KOPT-K1 (cell line): ENCODE measurements around the gene POU2F1.

Experiments
- H3K27ac ChIP-seq: fragments of 200-600 bp; sonication (generic); 2 replicates; pipeline ENCODE4 v1.5.1; 2016; ENCODE audit warnings: antibody characterized with exemption, mild to moderate bottlenecking, low read depth, low read length; ENCODE audit not compliant: poor library complexity, severe bottlenecking
- H3K36me3 ChIP-seq: fragments of 200-600 bp; sonication (generic); 2 replicates; pipeline ENCODE4 v1.5.1; 2017; ENCODE audit warnings: antibody characterized with exemption, mild to moderate bottlenecking, low read length, moderate library complexity; ENCODE audit not compliant: insufficient read depth
- H3K9me3 ChIP-seq: fragments of 200-600 bp; sonication (generic); 2 replicates; pipeline ENCODE4 v1.5.1; 2017; ENCODE audit warnings: antibody characterized with exemption, low read length, mild to moderate bottlenecking; ENCODE audit not compliant: insufficient read depth, poor library complexity, severe bottlenecking

The POU2F1 gene

GRCh38 chr1:167404908-167405307, 184.2 kb downstream of the POU2F1 start:
- Histone ChIP-seq H3K36me3 (peaks cover 35% of the 10 kb centered on the region), H3K27ac (no peak overlapping the region)

GRCh38 chr1:167408355-167408754, 187.7 kb downstream of the POU2F1 start:
- Histone ChIP-seq H3K27ac (no peak overlapping the region), H3K36me3 (peaks cover 32% of the 10 kb centered on the region), H3K9me3 (no peaks in the 10 kb centered on the region)

More at GRCh38 chr1:167404908-167405307, 184.2 kb downstream of the POU2F1 start:
- no peaks in the 10 kb centered on the region for H3K9me3 ChIP-seq

DNA sequence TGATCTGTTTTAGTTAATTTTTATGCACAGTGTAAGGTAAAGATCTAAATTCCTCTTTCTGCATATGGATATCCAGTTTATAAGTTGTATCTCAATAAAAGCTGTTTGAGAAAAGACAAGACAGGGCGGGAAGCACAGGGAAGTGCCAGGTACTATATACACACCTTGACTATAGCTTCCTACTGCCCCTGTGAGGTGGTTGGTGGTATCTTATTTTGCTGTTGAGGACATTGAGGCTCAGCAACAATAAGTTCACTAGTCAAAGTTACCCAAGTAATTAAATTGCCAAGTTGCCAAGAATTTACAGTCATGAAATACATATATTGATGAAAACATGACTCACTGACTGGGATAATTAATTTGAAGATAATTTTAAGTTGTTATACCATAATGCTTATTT, 188.5 kb downstream of the POU2F1 start:
- no peaks in the 10 kb centered on the region for H3K9me3 ChIP-seq
- peaks cover 35% of the 10 kb centered on the region for H3K36me3 ChIP-seq
- no peak overlapping the region for H3K27ac ChIP-seq

- H3K27ac ChIP-seq, result no peak overlapping the region
- no peaks in the 10 kb centered on the region for H3K9me3 ChIP-seq
- H3K36me3 ChIP-seq, result peaks cover 36% of the 10 kb centered on the region
Measured at GRCh38 chr1:167412072-167412471, 191.4 kb downstream of the POU2F1 start.

DNA sequence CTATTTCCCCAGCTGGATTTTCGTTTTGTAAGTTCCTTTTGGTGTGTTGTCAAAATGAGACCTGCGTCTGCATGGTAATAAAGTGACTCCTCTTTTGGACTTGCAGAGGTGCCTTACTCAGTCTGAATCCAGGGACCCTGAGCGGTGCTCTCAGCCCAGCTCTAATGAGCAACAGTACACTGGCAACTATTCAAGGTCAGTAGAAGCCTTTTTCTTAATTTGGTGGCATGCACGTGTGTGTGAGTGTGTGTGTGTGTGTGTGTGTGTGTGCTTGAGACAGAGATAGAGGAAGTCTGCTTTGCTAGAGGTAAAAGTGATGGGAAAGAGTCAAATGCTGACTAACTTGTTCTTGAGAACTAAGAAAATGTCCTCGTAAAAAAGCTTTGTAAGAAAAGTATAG, 192.2 kb downstream of the POU2F1 start:
- no peaks in the 10 kb centered on the region for H3K9me3 ChIP-seq
- peaks cover 36% of the 10 kb centered on the region for H3K36me3 ChIP-seq
- no peak overlapping the region for H3K27ac ChIP-seq

- Histone ChIP-seq H3K9me3 (no peaks in the 10 kb centered on the region), H3K27ac (no peak overlapping the region), H3K36me3 (peaks cover 36% of the 10 kb centered on the region)
Measured at GRCh38 chr1:167413328-167413727, 192.6 kb downstream of the POU2F1 start.

- no peak overlapping the region for H3K27ac ChIP-seq
- no peaks in the 10 kb centered on the region for H3K9me3 ChIP-seq
- peaks cover 36% of the 10 kb centered on the region for H3K36me3 ChIP-seq
Measured at GRCh38 chr1:167416506-167416905, 195.8 kb downstream of the POU2F1 start.

GRCh38 chr1:167418391-167418790, 197.7 kb downstream of the POU2F1 start:
- H3K27ac ChIP-seq, result no peak overlapping the region
- no peaks in the 10 kb centered on the region for H3K9me3 ChIP-seq
- H3K36me3 ChIP-seq, result peaks cover 17% of the 10 kb centered on the region

DNA sequence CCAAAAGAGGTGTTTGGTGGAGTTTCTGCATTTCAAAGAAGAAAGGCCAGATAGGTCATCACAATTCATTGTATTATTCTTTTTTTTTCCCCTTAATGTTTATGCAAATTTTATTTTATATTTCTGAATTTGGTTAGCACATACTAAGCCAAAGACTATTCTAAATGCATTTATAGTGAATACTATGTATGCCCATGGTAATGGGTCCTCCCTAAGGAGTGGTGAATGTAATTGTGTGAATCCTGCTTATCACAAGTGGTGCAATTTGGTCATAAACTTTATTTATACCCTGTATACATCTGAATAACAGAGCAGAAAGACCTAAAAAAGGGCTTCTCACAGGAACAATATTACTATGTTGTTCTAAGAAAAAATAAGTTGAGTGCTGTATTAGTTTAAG, 198.6 kb downstream of the POU2F1 start:
- no peaks in the 10 kb centered on the region for H3K9me3 ChIP-seq
- peaks cover 13% of the 10 kb centered on the region for H3K36me3 ChIP-seq
- no peak overlapping the region for H3K27ac ChIP-seq

GRCh38 chr1:167420510-167420909, 199.8 kb downstream of the POU2F1 start:
- H3K36me3 ChIP-seq, result peaks cover 9% of the 10 kb centered on the region
- H3K27ac ChIP-seq, result no peak overlapping the region
- no peaks in the 10 kb centered on the region for H3K9me3 ChIP-seq

DNA sequence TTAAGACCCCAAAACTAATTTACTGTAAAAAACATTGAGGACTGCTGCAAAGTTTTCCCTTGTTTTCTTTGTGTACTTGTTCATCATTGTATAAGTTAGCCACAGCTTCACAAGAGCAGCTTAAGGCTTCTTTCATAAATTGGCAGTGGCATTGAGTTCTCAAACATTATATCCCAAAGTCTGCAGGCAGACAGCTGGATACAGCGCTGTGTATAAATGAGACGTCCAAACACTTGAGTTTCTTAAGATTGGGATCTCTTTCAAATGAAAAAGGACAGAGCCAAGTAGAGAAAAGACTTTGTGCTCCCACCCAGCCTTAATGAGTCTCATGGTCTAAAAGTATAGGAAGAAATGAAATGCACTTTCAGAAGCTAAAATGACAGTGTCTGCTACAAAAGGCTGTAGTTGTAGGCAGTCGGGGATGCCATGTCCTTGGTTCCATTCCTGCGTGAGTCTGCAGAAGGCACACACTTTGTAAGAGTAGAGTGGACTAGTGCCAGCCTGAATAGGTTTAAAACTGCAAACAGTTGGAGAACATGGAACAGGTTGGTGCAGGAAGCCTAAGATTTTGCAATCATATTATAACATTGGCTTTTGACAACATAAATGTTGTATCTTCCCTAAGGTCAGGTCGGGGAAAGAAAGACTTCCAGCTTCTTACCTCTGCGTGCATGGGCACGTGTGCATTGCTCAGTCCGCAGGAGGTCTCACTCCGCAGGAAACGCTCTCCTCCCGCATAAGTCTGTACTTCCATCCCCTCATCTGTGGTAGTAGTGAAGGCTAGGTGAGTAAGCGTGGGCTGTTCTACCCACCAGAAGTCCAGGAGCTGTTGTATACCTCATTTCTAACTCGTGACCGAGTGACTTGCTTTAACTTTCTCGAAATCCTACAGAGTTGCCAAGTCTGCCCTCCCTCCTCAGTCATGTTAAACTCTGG, 203.3 kb downstream of the POU2F1 start:
- Histone ChIP-seq H3K36me3 (no peaks in the 10 kb centered on the region; the same call in 1 of the 2 replicates), H3K9me3 (no peaks in the 10 kb centered on the region), H3K27ac (no peak overlapping the region)

GRCh38 chr1:167425482-167425881, 204.8 kb downstream of the POU2F1 start:
- Histone ChIP-seq H3K27ac (no peak overlapping the region), H3K36me3 (peaks cover 12% of the 10 kb centered on the region), H3K9me3 (no peaks in the 10 kb centered on the region)

- H3K36me3 ChIP-seq, result peaks cover 25% of the 10 kb centered on the region
- H3K27ac ChIP-seq, result no peak overlapping the region
- no peaks in the 10 kb centered on the region for H3K9me3 ChIP-seq
Measured at GRCh38 chr1:167426716-167427115, 206.0 kb downstream of the POU2F1 start.

GRCh38 chr1:167427848-167428247, 207.2 kb downstream of the POU2F1 start:
- Histone ChIP-seq H3K9me3 (no peaks in the 10 kb centered on the region), H3K36me3 (peaks cover 36% of the 10 kb centered on the region), H3K27ac (no peak overlapping the region)

- Histone ChIP-seq H3K27ac (no peak overlapping the region), H3K36me3 (peaks cover 41% of the 10 kb centered on the region), H3K9me3 (no peaks in the 10 kb centered on the region)
Measured at GRCh38 chr1:167428395-167428794, 207.7 kb downstream of the POU2F1 start.

GRCh38 chr1:167429612-167430011, 208.9 kb downstream of the POU2F1 start:
- Histone ChIP-seq H3K9me3 (no peaks in the 10 kb centered on the region), H3K27ac (no peak overlapping the region), H3K36me3 (peaks cover 54% of the 10 kb centered on the region)
